ENCODE data around the gene PTPA.

DNA sequence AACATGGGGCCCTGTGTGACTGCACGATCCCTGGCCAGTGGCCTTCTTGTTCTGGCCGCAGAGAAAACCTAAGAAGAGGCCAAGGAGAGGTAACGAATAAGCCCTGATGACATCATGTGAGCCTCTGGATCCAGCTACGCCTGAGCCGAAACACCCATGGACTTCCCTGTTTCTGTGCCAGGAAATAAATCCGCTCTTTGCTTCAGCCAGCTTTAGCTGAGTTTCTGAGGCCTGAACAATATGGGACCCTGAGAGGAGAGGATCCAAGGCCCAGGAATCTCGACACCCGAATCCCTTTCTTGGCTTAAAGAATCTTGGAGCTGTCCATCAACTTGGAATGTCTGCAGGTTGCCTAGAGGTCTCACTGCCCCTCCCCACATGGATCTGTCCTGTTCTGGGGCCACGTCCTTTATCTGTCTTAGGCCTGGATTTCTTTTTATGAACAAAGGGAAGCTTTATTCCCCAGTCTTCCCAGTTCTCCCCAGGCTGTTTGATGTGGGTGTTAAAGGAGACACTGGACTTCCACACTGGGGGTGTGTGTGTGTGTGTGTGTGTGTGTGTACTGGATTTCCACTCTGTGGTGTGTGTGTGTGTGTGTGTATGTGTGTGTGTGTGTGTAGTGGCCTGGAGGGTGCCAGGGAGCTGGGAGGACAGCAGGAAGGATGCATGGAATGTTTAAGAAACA, 53.2 kb downstream of the PTPA start:
- TF ChIP-seq, protein P1, sequence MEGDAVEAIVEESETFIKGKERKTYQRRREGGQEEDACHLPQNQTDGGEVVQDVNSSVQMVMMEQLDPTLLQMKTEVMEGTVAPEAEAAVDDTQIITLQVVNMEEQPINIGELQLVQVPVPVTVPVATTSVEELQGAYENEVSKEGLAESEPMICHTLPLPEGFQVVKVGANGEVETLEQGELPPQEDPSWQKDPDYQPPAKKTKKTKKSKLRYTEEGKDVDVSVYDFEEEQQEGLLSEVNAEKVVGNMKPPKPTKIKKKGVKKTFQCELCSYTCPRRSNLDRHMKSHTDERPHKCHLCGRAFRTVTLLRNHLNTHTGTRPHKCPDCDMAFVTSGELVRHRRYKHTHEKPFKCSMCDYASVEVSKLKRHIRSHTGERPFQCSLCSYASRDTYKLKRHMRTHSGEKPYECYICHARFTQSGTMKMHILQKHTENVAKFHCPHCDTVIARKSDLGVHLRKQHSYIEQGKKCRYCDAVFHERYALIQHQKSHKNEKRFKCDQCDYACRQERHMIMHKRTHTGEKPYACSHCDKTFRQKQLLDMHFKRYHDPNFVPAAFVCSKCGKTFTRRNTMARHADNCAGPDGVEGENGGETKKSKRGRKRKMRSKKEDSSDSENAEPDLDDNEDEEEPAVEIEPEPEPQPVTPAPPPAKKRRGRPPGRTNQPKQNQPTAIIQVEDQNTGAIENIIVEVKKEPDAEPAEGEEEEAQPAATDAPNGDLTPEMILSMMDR (IDR thresholded peaks at IDR 0.05): no peak
- TF ChIP-seq POLR2A (IDR thresholded peaks at IDR 0.05) (no peak), POLR2AphosphoS5 (IDR thresholded peaks at IDR 0.05) (peak in 1 of 3 donors; percentile 20), EP300 (IDR thresholded peaks at IDR 0.05) (no peak)
